Stimulated activated naive CD4-positive, alpha-beta T cell (primary cell): Measurements from ENCODE around the gene COPA.

ENCODE experiments used
- DNase-seq, 6 experiments: peaks; one replicate each; lab custom pipeline; 2025; lab: John Stamatoyannopoulos, UW

COPA gene

DNA sequence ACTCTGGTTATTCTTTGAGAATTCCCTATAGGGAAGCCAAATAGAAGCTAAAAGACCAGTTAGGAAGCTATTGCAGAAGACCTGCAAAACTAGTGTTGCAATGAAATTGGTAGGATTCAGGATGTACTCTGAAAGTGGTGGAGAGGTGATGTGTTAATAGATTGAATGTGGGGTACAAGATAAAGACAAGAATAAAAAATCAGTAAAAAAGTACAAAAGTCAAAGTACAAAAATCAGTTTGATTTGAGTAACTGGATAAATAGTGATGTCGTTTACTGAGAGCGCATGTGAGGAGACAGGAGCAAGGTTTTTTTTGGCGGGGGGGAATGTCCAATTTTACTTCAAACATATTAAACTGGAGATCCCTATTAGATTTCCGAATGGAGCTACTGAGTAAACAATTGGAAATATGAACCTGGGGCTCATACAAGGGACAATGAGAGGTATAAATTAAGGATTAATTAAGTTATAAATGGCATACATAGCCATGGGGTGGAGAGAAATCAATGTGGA lies 78.2 kb downstream of the COPA start:
- DNase-seq = no peak

DNA sequence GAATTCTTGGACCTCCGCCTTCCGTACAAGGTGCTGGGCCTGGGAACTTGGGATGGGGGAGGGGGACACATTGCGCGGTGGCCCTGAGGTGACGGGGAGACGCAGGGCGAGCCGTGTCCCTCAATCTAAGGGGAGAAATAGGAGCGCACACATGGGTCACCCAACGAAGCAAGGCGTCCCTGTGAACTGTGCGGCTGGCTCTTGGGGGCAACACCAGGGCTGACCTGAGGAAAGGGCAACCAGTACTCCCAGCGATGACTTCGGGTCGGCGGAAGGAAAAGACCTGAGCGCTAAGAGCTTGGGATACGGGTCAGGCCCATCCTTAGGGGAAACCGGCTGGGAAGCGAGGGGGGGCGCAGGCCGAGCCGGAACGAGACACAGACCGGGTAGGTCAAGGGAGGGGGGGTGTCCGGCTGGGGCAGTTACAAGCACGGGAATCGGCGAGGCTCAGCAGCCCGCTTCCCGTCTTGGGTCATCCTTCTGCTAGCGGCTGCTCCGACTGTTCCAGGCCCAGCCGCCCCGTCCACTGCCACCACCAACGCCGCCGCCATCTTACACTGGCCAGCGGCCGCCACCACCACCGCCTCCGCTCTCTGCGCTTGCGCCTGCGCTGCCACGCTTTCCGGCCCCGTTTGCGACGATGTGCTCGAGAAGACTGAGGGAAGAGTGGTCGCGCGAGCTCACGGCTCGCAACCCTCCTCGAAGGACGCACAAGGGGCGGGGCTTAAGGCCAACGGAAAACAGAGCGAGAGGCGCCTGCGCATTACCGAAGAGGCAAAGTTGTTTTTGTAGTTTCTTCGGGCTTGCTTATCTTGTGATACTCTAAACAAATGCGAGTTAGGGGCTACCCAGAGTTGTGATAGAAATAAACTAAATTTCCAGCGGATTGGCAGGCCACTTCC lies 80.9 kb downstream of the COPA start, which contains the start of gene DCAF8:
Gene DCAF8 (minus strand): TSS at position 657 of the 902 bp plus-strand sequence. CDS start 18,541 bp downstream, outside the sequence.
- DNase-seq = peak; percentile 92 to 96 (median 96)

DNA sequence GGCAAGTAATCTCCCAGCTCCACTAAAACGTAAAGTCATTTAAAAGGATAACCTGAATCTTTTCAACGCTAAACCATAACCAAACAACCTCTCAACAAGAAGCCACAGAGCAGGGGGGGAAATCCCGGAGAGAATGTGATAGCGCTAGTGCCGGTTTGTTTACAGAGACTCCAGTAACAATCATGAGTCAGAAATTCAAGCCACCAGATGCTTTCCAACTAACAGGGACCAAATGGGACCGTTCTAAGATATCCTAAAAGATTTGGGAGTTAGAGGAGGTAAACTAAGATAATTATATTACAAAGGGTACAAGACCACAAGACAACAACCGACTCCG lies 81.5 kb downstream of the COPA start:
- peak; percentile 56 to 81 (median 70) for DNase-seq

DNA sequence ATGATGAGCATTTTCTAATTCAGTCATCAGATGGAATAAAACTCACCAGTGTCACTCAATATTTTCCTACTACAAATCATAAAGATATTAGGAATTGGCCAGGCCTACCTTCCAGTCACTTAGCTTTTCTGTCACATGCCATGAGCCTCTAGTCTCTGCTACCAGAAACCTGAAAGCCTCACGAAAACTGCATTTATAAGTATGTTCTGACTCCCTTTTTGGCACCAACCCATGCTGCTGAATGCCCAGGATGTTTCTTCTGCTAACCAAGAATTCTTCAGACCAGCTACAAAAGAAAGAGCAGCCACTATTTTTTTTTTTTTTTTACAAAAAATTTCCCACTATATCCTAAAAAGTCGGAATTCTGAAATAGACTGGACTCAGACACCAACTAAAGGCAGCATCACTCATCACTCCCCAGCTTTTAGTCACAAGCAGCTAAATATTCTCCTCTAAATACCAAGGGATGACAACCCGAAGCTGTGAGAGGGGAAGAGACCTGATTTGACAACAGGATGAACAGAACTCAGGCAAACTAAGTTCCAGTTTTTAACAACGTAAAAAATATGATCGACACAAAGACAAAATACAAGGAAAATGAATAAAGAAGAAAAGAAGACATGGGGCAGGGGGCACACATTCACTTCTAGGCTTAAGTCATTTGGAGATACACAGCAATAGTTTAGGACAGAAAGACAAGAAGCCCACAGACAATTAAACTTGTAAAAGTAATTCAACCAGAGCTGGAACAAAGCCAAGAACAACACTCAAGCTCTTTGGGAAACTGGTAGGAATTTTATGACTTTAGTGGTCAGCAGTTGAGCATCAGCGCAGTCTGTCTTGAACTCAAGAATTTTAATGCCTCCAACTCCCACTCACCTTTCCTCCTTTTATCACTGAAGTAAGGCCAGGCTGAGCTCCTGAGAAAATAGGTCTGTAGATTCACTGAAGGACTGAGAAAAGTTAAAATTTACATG lies 82.4 kb downstream of the COPA start:
- no peak for DNase-seq

DNA sequence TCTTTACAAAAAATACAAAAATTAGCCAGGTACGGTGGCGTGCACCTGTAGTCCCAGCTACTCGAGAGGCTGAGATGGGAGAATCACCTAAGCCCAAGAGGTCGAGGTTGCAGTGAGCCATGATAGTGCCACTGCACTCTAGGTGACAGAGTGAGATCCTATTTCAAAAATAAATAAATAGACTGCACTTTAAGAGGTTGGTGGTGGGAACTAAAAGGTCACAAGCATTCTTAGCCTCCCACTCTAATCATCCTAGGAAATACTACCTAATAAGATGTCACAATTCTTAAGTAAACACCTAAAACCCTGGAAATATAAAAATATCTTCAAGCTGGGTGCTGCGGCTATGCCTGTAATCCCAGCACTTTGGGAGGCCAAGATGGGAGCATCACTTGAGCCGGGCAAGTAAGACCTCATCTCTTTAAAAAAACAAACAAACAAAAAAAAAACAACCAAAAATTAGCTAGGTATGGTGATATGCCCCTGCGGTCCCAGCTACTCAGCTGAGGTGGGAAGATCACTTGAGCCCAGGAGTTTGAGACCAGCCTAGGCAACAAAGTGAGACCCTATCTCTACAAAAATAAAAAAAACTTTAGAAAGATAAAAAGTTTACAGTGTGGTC lies 84.8 kb downstream of the COPA start:
- no peak for DNase-seq

DNA sequence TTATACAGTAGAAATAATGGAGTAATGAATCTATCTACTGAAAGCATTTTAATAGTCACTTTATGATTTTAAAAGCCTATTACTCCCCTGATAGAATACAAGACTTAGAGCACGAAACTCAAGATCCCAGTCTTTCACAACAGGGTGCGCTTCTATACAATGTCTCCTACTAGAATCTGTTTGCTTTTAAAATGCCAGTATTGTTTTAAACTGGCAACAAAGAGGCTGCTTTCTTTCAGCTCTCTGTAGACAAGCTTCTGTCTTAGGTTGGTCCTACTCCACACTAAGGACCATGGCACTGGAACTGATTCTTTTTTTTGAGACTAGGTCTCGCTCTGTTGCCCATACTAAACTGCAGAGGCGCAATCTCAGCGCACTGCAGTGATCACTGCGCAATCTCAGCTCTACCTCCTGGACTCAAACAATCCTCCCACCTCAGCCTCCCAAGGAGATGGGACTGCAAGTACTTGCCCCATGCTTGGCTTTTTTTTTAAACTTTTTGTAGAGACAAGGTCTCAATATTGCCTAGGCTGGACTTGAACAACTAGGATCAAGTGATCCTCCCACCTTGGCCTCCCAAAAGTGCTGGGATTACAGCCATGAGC lies 85.5 kb downstream of the COPA start:
- no peak for DNase-seq

DNA sequence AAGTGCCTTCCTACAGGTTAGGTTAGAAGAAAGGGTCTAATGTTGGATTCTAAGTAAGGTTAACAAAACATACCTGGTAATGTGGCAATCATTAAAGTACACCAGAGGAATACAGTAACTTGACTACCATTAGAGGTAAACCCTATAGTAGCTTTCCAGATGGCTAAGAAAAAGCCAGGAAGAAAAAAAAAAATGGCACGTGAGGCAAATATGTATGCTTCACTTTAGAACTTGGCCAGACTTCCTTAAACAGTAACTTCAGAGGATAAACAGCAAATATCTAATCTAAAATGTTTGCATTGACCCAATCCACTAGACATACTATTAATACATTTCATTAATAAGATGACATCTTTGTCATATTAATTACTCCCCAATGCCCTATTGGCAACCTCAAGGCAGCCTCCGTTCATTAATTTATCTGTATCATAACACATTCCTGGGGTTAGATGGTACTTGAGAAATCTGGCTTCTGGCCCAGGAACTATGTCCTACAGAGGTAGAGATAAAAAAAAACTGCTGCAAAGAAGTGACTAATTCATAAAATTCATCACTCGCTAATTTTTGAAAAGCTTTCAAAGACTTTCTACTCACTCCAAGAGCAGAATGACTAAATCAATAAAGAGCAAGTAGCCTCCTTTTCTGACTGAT lies 86.5 kb downstream of the COPA start:
- no peak for DNase-seq

DNA sequence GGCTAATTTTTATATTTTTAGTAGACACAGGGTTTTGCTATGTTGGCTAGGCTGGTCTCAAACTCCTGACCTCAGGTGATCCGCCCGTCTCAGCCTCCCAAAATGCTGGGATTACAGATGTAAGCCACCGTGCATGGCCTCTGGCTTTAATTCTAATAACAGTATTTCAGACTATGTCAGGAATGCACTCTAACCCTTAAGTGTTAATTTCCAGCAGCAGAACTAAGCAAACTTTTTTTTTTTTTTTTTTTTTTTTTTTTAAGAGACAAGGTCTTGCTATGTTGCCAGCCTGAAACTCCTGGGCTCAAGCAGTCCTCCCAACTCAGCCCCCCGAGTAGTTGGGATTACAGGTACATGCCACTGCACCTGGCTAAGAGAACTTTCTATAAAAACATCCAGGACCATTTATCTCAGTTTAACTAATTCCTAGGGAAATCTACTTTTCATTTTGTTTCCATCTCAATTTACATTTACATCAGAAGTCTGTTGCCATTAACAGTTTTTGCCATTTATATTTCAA lies 87.2 kb downstream of the COPA start:
- DNase-seq = no peak

DNA sequence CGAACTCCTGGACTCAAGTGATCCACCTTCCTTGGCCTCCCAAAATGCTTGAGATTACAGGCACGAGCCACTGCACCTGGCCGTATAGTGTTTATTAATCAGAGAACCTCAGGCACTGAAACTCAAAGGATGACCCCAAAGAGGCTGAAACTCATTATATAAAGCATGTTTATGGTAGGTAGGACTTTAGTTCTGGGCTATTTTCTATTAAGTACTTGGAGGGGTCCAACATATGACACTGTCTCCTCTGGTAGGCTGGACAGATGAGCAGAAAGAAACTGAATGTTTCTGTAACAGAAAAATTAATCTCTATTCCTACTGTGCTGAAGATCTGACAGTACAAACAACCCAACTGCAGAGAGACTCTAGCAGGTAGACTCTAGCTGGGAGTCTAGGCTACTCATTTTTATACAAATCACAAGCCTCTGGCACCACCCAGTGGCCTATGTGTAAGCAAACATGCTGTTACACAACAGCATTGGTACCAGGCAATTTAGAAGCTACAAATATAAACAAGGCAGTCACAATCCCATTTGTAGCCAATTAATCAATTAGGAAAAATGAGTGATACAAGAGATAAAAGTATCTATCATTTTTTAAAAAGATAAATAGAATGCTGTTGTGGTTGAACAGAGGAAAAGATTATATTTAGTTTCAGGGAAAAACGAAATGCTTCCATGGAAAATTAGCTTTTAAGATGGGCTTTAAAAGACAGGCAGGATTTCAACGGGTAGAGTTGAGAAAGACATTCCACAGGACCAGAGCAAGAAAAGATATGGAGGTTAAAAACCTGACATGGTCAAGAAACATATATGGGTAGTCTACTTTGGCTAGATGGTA lies 91.1 kb downstream of the COPA start:
- peak; percentile 5 to 63 (median 55) for DNase-seq

DNA sequence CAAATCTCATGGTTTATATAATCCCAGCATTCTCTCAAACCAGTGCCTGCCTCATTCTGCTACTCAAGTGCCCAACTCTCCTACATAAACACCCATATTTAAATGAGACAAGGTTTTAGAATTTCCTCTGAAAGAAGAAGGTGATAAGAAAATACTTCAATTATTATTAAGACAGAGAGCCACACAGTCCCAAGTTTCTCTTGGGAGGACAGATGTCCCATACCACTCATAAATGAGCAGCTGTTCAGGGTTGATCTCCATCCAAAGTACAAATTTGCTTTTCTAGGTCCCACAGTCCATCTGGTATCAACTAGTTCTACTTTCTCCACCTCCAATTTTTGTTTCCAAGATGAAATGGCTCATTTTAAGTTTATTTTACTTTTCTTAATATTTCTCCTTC lies 92.0 kb downstream of the COPA start:
- DNase-seq = no peak

DNA sequence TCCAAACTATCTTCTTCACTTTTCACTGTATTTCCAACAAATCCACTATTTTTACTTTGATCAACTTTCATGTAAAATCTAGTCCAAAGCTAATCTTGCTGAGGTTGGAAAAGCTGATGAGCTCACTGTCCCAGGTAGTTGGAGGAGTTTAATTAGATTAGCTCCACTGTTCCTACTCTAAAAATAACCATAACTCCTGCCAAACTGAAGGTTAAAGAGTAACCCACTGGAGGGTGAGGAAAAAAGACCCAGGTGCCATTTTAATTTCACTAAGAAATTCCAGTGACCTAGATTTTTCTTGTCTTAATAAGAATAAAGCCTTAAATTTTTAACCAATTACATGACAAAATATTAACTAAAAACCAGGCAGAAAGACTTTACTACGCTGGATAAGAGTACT lies 96.0 kb downstream of the COPA start:
- DNase-seq = no peak

DNA sequence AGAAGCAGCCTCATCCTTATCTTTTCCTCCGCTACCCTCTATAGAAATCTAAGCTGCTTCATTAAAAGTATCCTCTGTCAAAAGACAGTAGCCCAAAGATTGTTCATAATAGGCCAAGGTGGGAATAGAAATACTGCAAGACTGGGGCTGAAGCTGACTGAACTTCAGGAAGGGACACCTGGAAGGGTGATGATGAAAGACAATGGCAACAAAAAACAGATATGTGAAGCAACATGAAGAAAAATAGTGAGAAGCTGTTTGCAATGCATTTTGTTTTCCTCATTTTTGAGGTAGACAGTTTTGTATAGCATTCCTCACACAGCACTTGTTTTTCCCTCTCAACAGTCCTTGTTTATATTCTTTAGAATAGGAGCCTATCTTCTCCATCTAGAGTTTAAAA lies 97.6 kb downstream of the COPA start:
- DNase-seq = no peak

DNA sequence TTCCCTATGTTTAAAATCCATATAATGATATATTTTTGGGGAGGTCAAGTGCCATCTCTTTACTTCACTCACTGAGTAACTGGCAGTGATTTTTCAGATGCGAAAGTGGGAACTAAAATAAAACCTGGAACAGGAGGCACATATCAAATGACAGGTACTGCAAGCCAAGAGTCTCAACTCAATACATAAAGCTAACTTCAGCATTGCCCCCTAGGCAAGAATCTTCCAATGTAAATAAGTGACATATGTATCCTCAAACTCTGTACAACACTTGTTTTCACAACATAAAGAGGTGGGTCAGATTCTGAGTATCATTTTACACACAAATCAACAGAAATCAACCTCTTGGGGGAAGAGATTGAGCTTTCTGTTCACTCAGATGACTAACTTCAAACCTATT lies 98.8 kb downstream of the COPA start:
- no peak for DNase-seq

DNA sequence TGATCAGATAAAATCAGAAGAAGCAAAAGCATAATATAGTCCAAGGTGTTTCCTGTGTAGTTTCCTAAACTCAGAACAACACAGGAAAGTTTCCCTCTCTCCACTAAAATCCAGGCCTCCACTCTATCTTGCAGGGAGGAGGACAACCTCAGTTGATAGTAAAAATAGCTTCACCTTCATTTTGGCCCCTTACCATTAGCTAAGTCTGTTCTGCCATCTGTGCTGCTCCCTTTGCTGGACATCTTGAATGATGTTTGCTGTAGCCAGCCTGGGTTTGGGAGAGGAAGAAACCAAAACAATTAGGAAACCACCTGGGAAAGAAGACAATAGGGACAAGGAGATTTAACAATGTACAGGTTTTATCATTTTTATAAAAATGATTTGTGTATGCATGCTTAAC lies 99.3 kb downstream of the COPA start:
- no peak for DNase-seq

DNA sequence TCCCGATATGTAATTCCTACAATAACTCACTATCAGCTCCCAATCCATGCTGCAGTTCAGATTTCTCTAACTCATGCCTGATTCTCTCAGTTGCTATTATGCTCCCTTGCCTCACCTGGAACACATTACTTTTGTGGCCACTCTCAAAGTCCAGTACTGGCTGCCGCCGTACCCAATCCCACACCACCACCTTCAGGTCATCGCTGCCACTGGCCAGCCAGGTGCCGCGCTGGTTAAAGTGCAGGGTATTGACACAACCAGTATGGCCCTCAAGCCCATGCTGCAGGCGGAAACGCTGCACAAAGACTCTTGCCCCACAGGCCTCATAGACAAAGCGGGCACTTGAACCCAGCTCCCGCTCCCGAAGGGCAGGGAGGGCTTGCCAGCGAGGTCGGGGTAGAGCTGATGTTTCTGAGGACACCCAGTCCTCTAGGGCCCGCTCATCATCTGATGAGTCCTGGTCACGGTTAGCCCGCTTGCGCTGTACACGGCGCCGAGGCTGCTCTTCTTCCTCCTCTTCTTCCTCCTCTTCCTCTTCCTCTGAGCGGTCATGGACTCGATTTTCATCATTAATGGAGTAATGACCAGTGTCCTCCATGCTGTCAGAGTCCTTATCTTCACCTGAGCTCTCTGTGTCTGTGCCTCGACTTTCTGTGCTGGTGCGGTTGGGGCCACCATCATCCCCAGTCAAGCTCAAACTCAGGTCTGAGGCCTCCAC lies 103.3 kb downstream of the COPA start:
- no peak for DNase-seq
